ENCODE measurements around the gene SMAD7. TPM values are rescaled to one million over a fixed set of nuclear protein-coding genes. Genes with fewer than 3 reads are reported as not detected.

Gene SMAD7
- total and polyA plus RNA-seq, 10 of the 15 experiments (the other 5 are each of a cell fraction or from before 2014, with no cell fraction given), result 1.3 to 22.5 (median 8.0) TPM

- no peak overlapping the region for H3K9ac ChIP-seq (ENCODE audit: control insufficient read depth, insufficient read depth, low read length)
- H4K20me1 ChIP-seq (ENCODE audit: control insufficient read depth, insufficient read depth), result no peaks in the 10 kb centered on the region
- SMC1A ChIA-PET (ENCODE audit: uncharacterized antibody, unreplicated experiment), result interaction anchor here (0.7 to 1.3 kb wide), 5 partner anchors 10 to 47 kb away, joined by 3 to 4 read pairs (median 3); no protein-coding TSS in a partner anchor
- no peak for DNase-seq (ENCODE audit: low read depth, low spot score)
- H3K4me3 ChIP-seq, result no peak overlapping the region
- peaks cover 13% of the 10 kb centered on the region for H3K4me1 ChIP-seq (ENCODE audit: control insufficient read depth, insufficient read depth, low read length)
- peak; percentile 7; the same call in 2 of the 3 replicates for ATAC-seq
- intact Hi-C loops (cut with micrococcal nuclease; ENCODE audit: unreplicated experiment) (no loop called here), in situ Hi-C loops (cut with MboI) (no loop called here)
- BruUV-seq (replicated peaks), result no TSS peak
- TF ChIP-seq NR2C1 (IDR thresholded peaks at IDR 0.05), result no peak
- TF ChIP-seq NKRF (conservative IDR thresholded peaks at IDR 0.05), result no peak
- no peak for TF ChIP-seq POLR2A (IDR thresholded peaks at IDR 0.05; ENCODE audit: low read depth, low read length)
- no peak for TF ChIP-seq PKNOX1 (IDR thresholded peaks at IDR 0.05)
- TF ChIP-seq SRF (IDR thresholded peaks at IDR 0.05; ENCODE audit: low read depth in 2 of 2, low read length in 2 of 2), result no peak
- TF ChIP-seq BACH1 (IDR thresholded peaks at IDR 0.05; ENCODE audit: borderline replicate concordance), result no peak
- no peak for TF ChIP-seq YY1 (IDR thresholded peaks at IDR 0.05; ENCODE audit: low read depth, low read length)
- no peak for TF ChIP-seq MYB (IDR thresholded peaks at IDR 0.05; ENCODE audit: borderline replicate concordance, low read depth, low read length)
- TF ChIP-seq RB1 (IDR thresholded peaks at IDR 0.05; ENCODE audit: borderline replicate concordance), result no peak
- TF ChIP-seq TCF7 (IDR thresholded peaks at IDR 0.05; ENCODE audit: borderline replicate concordance), result no peak
- no peak for TF ChIP-seq KAT2A (conservative IDR thresholded peaks at IDR 0.05; ENCODE audit: control insufficient read depth, low read depth, low read length)
- no peak for TF ChIP-seq HDAC2 (IDR thresholded peaks at IDR 0.05)
- 95% methylated on average over 5 of the region's 5 CpGs for WGBS (ENCODE audit: insufficient coverage, insufficient replicate concordance, low lambda C conversion rate, missing lambda C conversion rate)
- H3K36me3 ChIP-seq (ENCODE audit: control insufficient read depth in 2 of 2, insufficient read depth in 2 of 2, low read length in 1 of 2), result no peaks in the 10 kb centered on the region
- no peaks in the 10 kb centered on the region for H3K79me2 ChIP-seq (ENCODE audit: control insufficient read depth, insufficient read depth, low read length)
- CTCF ChIA-PET, result interaction anchor here (0.9 to 2.0 kb wide), 2 partner anchors 50 to 120 kb away, joined by 3 to 7 read pairs; no protein-coding TSS in a partner anchor
- no peak overlapping the region for H3K4me2 ChIP-seq (ENCODE audit: control insufficient read depth, insufficient read depth)
- no peak overlapping the region for H3K27ac ChIP-seq (ENCODE audit: control insufficient read depth, insufficient read depth)
- no peaks in the 10 kb centered on the region for H3K27me3 ChIP-seq (replicated peaks in 1 of 2; ENCODE audit: control insufficient read depth in 2 of 2, insufficient read depth in 2 of 2, low read length in 1 of 2)
- FAIRE-seq, result no peak
- peaks cover 1% of the 10 kb centered on the region; the same call in 2 of the 3 replicates for H3K9me3 ChIP-seq (replicated peaks; ENCODE audit: control insufficient read depth, insufficient read depth, low read length)
- POLR2A ChIA-PET, result no interaction called here
- RAD21 ChIA-PET (ENCODE audit: unreplicated experiment), result interaction anchor here (0.6 to 0.7 kb wide), 2 partner anchors 17 to 37 kb away, joined by 3 to 4 read pairs; no protein-coding TSS in a partner anchor
- peak overlapping the region; percentile 7; the same call in 1 of the 2 replicates for H2AFZ ChIP-seq (ENCODE audit: control insufficient read depth, low read depth, low read length)
These were observed 53.2 kb downstream of the SMAD7 start for GRCh38 chr18:48897531-48897930.
